H9 (cell line): ENCODE results near the gene NEK11. TPM values are rescaled to one million over a fixed set of nuclear protein-coding genes. Genes with fewer than 3 reads are reported as not detected.

Source experiments
- DNase-seq: peaks from one replicate; pipeline ENCODE4 v3.0.0-alpha.2; 2017
- H2AFZ ChIP-seq: one replicate; pipeline ENCODE4 v1.6.1; 2013; ENCODE audit warnings: mild to moderate bottlenecking, low read length, control low read depth, moderate library complexity
- H2AK5ac ChIP-seq: 2 replicates; pipeline ENCODE4 v1.6.1; 2013; ENCODE audit warnings: low read length, control low read depth, mixed read lengths; ENCODE audit not compliant: insufficient read length
- H2BK120ac ChIP-seq: one replicate; pipeline ENCODE4 v1.6.1; 2013; ENCODE audit warnings: low read depth, mild to moderate bottlenecking, low read length, control low read depth, inconsistent platforms; ENCODE audit not compliant: poor library complexity, severe bottlenecking
- H2BK12ac ChIP-seq: 2 replicates; pipeline ENCODE4 v1.6.1; 2013; ENCODE audit warnings: low read length, control low read depth, mixed read lengths, low read depth; ENCODE audit not compliant: insufficient read length
- H2BK15ac ChIP-seq: 2 replicates; pipeline ENCODE4 v1.6.1; 2013; ENCODE audit warnings: low read depth, low read length, control low read depth
- H2BK20ac ChIP-seq: one replicate; pipeline ENCODE4 v1.6.1; 2013; ENCODE audit warnings: low read depth, mild to moderate bottlenecking, low read length, control low read depth, inconsistent platforms; ENCODE audit not compliant: poor library complexity, severe bottlenecking
- H2BK5ac ChIP-seq: 2 replicates; pipeline ENCODE4 v1.6.1; 2013; ENCODE audit warnings: low read length, control low read depth, mixed read lengths; ENCODE audit not compliant: insufficient read length
- H3K14ac ChIP-seq: 2 replicates; pipeline ENCODE4 v1.6.1; 2013; ENCODE audit warnings: low read length, control low read depth; ENCODE audit not compliant: insufficient read depth
- H3K18ac ChIP-seq: 2 replicates; pipeline ENCODE4 v1.6.1; 2013; ENCODE audit warnings: low read depth, mild to moderate bottlenecking, mixed read lengths, low read length, control low read depth; ENCODE audit not compliant: insufficient read length
- H3K23ac ChIP-seq: 2 replicates; pipeline ENCODE4 v1.6.1; 2013; ENCODE audit warnings: low read length, control low read depth, mixed read lengths, low read depth; ENCODE audit not compliant: insufficient read length
- H3K23me2 ChIP-seq: 2 replicates; pipeline ENCODE4 v1.6.1; 2013; ENCODE audit warnings: low read depth, mild to moderate bottlenecking, mixed read lengths, low read length, control low read depth; ENCODE audit not compliant: insufficient read length, poor library complexity, severe bottlenecking
- H3K27ac ChIP-seq: 2 replicates; pipeline ENCODE4 v1.5.1; 2013; ENCODE audit warnings: low read length, control low read depth, mixed read lengths, low read depth; ENCODE audit not compliant: insufficient read length
- H3K27me3 ChIP-seq: 2 replicates; pipeline ENCODE4 v1.6.1; 2013; ENCODE audit warnings: low read length, control low read depth, inconsistent platforms; ENCODE audit not compliant: insufficient read depth
- H3K4ac ChIP-seq: 2 replicates; pipeline ENCODE4 v1.6.1; 2013; ENCODE audit warnings: low read depth, mild to moderate bottlenecking, control low read depth, inconsistent platforms, low read length, moderate library complexity
- H3K4me1 ChIP-seq: 2 replicates; pipeline ENCODE4 v1.6.1; 2013; ENCODE audit warnings: low read length, control low read depth, inconsistent platforms; ENCODE audit not compliant: insufficient read depth
- H3K4me2 ChIP-seq: 2 replicates; pipeline ENCODE4 v1.6.1; 2013; ENCODE audit warnings: low read length, control low read depth, mixed read lengths; ENCODE audit not compliant: insufficient read length, insufficient read depth
- H3K56ac ChIP-seq: 2 replicates; pipeline ENCODE4 v1.6.1; 2013; ENCODE audit warnings: low read depth, mild to moderate bottlenecking, mixed read lengths, low read length, control low read depth; ENCODE audit not compliant: insufficient read length
- H3K79me1 ChIP-seq: 2 replicates; pipeline ENCODE4 v1.6.1; 2013; ENCODE audit warnings: low read depth, mild to moderate bottlenecking, moderate library complexity, low read length, control low read depth, inconsistent platforms; ENCODE audit not compliant: insufficient read depth, poor library complexity, severe bottlenecking
- H3K79me2 ChIP-seq: 2 replicates; pipeline ENCODE4 v1.6.1; 2013; ENCODE audit warnings: low read length, control low read depth, inconsistent platforms; ENCODE audit not compliant: insufficient read depth
- H3K9ac ChIP-seq: 2 replicates; pipeline ENCODE4 v1.6.1; 2013; ENCODE audit warnings: low read length, control low read depth, mixed read lengths; ENCODE audit not compliant: insufficient read length; ENCODE audit errors: extremely low read depth
- H3K9me3 ChIP-seq: one replicate; pipeline ENCODE4 v1.6.1; 2013; ENCODE audit warnings: low read depth, low read length, inconsistent platforms; ENCODE audit not compliant: control insufficient read depth
- H3T11ph ChIP-seq: one replicate; pipeline ENCODE4 v1.6.1; 2013; ENCODE audit warnings: mild to moderate bottlenecking, low read length, control low read depth, inconsistent platforms
- H4K20me1 ChIP-seq: one replicate; pipeline ENCODE4 v1.6.1; 2013; ENCODE audit not compliant: control insufficient read depth, insufficient read length, insufficient read depth
- H4K5ac ChIP-seq: 2 replicates; pipeline ENCODE4 v1.6.1; 2013; ENCODE audit warnings: low read depth, mild to moderate bottlenecking, mixed read lengths, low read length, control low read depth; ENCODE audit not compliant: insufficient read length
- H4K8ac ChIP-seq: replicated peaks from 2 replicates; pipeline ENCODE4 v1.6.1; 2013; ENCODE audit warnings: low read length, control low read depth, mixed read lengths, low read depth; ENCODE audit not compliant: insufficient read length
- H4K91ac ChIP-seq: 2 replicates; pipeline ENCODE4 v1.6.1; 2013; ENCODE audit warnings: low read depth, mild to moderate bottlenecking, moderate library complexity, mixed read lengths, low read length, control low read depth; ENCODE audit not compliant: insufficient read length
- H3K27ac Mint-ChIP-seq, 3 experiments: 2 replicates in 2 of 3; 3 replicates in 1 of 3; pipeline ENCODE4 v1.8.0; 2020 to 2021; ENCODE audit warnings: mixed read lengths in 3 of 3, mild to moderate bottlenecking in 1 of 3, moderate library complexity in 1 of 3
- H3K27me3 Mint-ChIP-seq: 2 replicates; pipeline ENCODE4 v1.8.0; 2021; ENCODE audit warnings: low read depth, mild to moderate bottlenecking, moderate library complexity, mixed read lengths
- H3K36me3 Mint-ChIP-seq, 3 experiments: 2 replicates in 2 of 3; 3 replicates in 1 of 3; pipeline ENCODE4 v1.8.0; 2020 to 2021; ENCODE audit warnings: low read depth in 3 of 3, mixed read lengths in 3 of 3; ENCODE audit not compliant: insufficient read depth in 1 of 3
- H3K4me1 Mint-ChIP-seq, 2 experiments: 2 replicates each; pipeline ENCODE4 v1.8.0; 2020; ENCODE audit warnings: mixed read lengths in 2 of 2
- H3K4me3 Mint-ChIP-seq, 2 experiments: 2 replicates in 1 of 2; 3 replicates in 1 of 2; pipeline ENCODE4 v1.8.0; 2020 to 2021; ENCODE audit warnings: mild to moderate bottlenecking in 2 of 2, mixed read lengths in 2 of 2, moderate library complexity in 1 of 2
- H3K9me3 Mint-ChIP-seq, 2 experiments: 2 replicates in 1 of 2; 3 replicates in 1 of 2; pipeline ENCODE4 v1.8.0; 2020; ENCODE audit warnings: mild to moderate bottlenecking in 2 of 2, mixed read lengths in 2 of 2, moderate library complexity in 1 of 2
- WGBS: extraction: QIAGEN DNeasy Blood & Tissue Kit; methylation state at CpG from one replicate; pipeline ENCODE4 v1.1.7; 2013; ENCODE audit warnings: missing lambda C conversion rate, low lambda C conversion rate, mixed read lengths; ENCODE audit not compliant: insufficient read length; ENCODE audit errors: extremely low coverage; 5-methylcytosine and 5-hydroxymethylcytosine counted together
- total RNA-seq: library from RNA; stranded (reverse); gene quantifications from 2 replicates; pipeline ENCODE4 v1.2.1, GENCODE V29; 2021
- TF ChIP-seq, protein P1 (sequence below): fragments of 200-600 bp; sonication (generic); conservative IDR thresholded peaks from 3 replicates; pipeline ENCODE4 v1.8.0; 2021; ENCODE audit warnings: antibody characterized with exemption, mild to moderate bottlenecking

NEK11 gene
- total RNA-seq, 1 experiment from 2014 or later, result 2.5 TPM

DNA sequence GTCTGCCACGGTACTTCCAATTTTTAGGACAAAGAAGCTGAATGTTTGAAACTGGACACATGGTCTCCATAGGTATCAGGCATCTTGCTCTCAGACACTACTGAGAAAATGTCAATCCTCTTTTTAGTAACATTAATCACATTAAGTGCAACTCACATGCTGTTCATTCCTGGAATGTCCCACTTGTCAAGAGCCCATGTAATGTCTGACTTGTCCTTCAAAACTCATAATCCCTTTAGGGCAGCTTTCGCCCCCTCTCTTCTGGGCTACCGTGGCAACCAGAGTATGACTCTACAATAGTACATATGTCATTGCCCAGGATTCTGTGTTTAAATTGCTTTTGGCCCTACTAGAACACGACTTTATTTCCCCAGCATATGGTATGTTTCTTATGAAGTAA, 367.2 kb downstream of the NEK11 start:
- Mint-ChIP-seq H3K4me3 (no peak overlapping the region), H3K27me3 (no peaks in the 10 kb centered on the region), H3K36me3 (no peaks in the 10 kb centered on the region), H3K4me1 (peaks cover 0 to 2% of the 10 kb centered on the region in 2 experiments; a peak in 1 of 4 replicates), H3K27ac (no peak overlapping the region), H3K9me3 (no peaks in the 10 kb centered on the region)
- Histone ChIP-seq H3K27ac (no peak overlapping the region), H3K4ac (no peak overlapping the region), H2BK120ac (no peak overlapping the region), H3K56ac (no peak overlapping the region), H4K5ac (no peak overlapping the region), H2BK15ac (no peak overlapping the region), H4K8ac (no peak overlapping the region), H3K23me2 (no peaks in the 10 kb centered on the region), H2BK5ac (no peak overlapping the region), H3K18ac (no peak overlapping the region), H3K4me2 (no peak overlapping the region), H3K79me1 (no peaks in the 10 kb centered on the region), H4K20me1 (no peaks in the 10 kb centered on the region), H3K9me3 (no peaks in the 10 kb centered on the region), H2BK20ac (no peak overlapping the region), H3K27me3 (no peaks in the 10 kb centered on the region), H3K23ac (no peak overlapping the region), H2AK5ac (no peak overlapping the region), H2BK12ac (no peak overlapping the region), H3K79me2 (no peaks in the 10 kb centered on the region), H3K4me1 (no peaks in the 10 kb centered on the region), H3K14ac (no peak overlapping the region), H3T11ph (no peak overlapping the region), H3K9ac (no peak overlapping the region), H4K91ac (no peak overlapping the region), H2AFZ (no peak overlapping the region)
- DNase-seq, result no peak
- TF ChIP-seq, protein P1, sequence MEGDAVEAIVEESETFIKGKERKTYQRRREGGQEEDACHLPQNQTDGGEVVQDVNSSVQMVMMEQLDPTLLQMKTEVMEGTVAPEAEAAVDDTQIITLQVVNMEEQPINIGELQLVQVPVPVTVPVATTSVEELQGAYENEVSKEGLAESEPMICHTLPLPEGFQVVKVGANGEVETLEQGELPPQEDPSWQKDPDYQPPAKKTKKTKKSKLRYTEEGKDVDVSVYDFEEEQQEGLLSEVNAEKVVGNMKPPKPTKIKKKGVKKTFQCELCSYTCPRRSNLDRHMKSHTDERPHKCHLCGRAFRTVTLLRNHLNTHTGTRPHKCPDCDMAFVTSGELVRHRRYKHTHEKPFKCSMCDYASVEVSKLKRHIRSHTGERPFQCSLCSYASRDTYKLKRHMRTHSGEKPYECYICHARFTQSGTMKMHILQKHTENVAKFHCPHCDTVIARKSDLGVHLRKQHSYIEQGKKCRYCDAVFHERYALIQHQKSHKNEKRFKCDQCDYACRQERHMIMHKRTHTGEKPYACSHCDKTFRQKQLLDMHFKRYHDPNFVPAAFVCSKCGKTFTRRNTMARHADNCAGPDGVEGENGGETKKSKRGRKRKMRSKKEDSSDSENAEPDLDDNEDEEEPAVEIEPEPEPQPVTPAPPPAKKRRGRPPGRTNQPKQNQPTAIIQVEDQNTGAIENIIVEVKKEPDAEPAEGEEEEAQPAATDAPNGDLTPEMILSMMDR, result no peak
- no CpG with 5 or more reads among the region's 4 CpGs for WGBS
